Stimulated activated CD8-positive, alpha-beta memory T cell treated with anti-CD3 and anti-CD28 coated beads, Interleukin-2, amount 100 ng/mL, for 48 hours (primary cell): ENCODE measurements around the gene P2RX4.
A peak's percentile ranks its signal among the peaks of the same experiment; 100 is the strongest.
"Not testable (repeated sequence)": the region's sequence is repeated elsewhere in the genome, so short reads cannot be mapped to it uniquely, and the experiment has no call there.

Experiments used
- DNase-seq, 2 donors: peaks; one replicate each; pipeline ENCODE4 v3.0.0-alpha.2; 2020; ENCODE audit warnings: low read depth in 2 of 2

P2RX4 gene

DNA sequence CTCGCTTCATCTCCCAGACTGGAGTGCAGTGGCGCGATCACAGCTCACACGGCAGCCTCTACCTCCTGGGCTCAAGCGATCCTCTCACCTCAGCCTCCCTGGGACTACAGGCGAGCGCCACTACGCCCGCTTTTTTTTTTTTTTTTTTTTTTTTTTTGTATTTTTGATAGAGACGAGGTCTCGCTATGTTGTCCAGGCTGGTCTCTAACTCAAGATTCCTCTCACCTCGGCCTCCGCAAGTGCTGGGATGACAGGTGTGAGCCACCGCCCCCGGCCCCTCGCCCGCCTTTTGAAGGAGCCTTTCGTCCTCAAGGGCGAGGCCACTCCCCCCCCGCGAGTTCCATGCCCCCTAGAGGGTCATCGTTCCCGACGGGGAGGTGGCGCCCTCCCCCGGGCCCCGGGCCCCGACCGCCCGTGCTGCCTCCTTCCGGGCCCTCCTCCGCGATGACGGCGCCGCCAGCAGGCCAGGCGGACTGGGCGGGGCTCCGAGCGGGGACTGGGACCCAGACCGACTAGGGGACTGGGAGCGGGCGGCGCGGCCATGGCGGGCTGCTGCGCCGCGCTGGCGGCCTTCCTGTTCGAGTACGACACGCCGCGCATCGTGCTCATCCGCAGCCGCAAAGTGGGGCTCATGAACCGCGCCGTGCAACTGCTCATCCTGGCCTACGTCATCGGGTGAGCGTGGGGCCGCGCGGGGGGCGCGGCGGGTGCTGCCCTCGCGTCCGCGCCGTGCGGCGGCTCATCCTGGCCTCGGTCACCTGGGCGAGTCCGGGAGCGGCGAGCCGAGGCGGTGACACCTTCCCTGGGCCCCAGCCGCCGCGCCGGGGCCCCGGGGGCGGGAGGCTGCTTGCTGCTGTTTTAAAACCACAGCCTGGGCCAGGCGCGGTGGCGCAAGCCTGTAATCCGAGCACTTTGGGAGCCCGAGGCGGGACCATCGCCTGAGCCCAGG lies at the start of gene P2RX4:
Gene P2RX4 (plus strand): TSS at position 506 of the 949 bp plus-strand sequence. CDS start 36 bp downstream, at position 542.
- DNase-seq: peak; percentile 85 to 87

DNA sequence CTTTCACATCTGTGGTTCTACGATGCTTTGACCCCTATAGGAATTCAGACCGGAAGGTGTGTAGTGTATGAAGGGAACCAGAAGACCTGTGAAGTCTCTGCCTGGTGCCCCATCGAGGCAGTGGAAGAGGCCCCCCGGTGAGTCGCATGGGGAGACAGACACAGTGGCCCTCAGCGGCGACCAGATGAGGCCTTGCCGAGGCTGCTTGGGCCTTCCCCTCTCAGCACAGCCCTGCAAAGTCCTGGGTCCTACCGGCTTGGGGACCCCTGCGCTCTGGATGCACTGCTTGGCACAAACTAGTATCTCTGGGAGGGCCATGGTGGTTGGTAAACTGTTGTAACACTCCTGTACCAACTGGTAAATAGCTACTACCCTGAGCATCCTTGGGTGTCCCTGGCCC lies 47.5 kb upstream of the P2RX4 start:
- no peak for DNase-seq

DNA sequence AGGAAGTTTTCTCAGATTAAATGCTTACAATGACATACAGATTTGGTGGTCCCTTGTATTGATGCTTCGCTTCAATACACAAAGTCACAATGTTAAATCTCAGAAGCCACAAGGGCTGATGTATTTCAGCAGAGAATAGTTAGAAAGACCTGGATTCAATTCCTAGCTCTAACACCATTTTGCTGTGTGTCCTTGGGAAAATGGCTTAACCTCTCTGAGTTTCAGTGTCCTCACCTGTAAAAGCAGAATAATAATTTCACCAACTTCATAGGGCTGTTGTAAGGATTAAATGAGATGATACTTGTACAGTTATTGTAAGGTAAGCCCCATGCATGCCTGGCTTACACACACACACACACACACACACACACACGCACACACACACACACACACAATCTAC lies 46.9 kb upstream of the P2RX4 start:
- no peak for DNase-seq

DNA sequence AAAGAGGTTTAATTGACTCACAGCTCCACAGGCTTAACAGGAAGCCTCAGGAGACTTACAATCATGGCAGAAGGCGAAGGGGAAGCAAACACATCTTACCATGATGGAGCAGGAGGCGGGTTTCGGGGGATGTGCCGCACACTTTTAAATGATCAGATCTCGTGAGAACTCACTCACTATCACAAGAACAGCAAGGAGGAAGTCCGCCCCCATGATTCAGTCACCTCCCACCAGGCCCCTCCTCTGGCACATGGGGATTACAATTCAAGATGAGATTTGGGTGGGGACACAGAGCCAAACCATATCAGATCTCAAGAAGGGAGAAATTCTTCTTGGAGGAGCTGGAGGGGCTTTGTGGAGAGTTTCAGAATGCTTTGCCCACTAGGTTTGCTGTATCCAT lies 45.1 kb upstream of the P2RX4 start:
- DNase-seq: not testable (repeated sequence)

- no peak for DNase-seq
These were observed 44.6 kb upstream of the P2RX4 start for GRCh38 chr12:121165316-121165715.

GRCh38 chr12:121166356-121166755 lies 43.6 kb upstream of the P2RX4 start:
- DNase-seq: no peak

DNA sequence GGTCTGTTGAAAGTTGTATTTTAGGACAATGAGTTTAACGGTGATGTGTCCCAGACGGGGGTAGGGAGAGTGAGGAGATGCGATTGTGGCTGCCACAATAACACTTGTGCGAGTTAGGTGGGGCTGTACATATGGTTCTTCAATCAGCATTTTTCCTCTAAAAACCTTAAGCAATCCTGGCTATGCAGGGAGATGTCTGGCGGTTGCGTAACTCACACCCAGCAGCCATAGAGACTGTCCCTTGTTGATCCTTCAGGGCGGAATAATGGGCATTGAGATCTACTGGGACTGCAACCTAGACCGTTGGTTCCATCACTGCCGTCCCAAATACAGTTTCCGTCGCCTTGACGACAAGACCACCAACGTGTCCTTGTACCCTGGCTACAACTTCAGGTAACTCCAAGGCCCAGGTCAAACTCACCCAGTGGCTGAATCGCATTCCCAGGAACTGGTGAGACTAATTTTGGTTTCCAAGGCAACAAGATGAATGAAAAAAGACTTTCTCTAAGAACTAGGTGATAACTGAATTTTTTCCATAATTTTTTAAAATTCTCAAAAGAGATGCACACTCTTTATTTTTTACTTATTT lies 42.6 kb upstream of the P2RX4 start:
- no peak for DNase-seq

- DNase-seq: no peak
These were observed 42.0 kb upstream of the P2RX4 start for GRCh38 chr12:121167951-121168350.

DNA sequence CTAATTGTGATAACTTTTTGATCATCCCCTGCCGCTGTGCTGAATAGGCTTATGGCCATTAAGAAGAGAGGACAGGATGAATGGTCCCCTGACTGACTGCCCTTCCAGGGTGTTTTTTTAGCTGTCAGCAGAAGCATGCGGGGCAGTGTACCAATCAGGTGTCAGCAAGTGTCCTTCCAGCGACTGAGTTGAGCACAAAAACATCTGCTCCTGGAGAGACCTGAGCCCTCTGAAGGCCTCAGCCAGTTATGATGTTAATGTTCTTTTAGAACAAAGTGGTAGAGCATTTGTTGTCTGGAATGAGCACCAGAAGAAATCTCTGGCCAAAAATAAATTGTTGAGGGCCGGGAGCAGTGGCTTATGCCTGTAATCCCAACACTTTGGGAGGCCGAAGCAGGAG lies 39.8 kb upstream of the P2RX4 start:
- DNase-seq: no peak

GRCh38 chr12:121170611-121171260 lies 39.2 kb upstream of the P2RX4 start:
- no peak for DNase-seq

GRCh38 chr12:121172145-121172544 lies 37.8 kb upstream of the P2RX4 start:
- DNase-seq: no peak

DNA sequence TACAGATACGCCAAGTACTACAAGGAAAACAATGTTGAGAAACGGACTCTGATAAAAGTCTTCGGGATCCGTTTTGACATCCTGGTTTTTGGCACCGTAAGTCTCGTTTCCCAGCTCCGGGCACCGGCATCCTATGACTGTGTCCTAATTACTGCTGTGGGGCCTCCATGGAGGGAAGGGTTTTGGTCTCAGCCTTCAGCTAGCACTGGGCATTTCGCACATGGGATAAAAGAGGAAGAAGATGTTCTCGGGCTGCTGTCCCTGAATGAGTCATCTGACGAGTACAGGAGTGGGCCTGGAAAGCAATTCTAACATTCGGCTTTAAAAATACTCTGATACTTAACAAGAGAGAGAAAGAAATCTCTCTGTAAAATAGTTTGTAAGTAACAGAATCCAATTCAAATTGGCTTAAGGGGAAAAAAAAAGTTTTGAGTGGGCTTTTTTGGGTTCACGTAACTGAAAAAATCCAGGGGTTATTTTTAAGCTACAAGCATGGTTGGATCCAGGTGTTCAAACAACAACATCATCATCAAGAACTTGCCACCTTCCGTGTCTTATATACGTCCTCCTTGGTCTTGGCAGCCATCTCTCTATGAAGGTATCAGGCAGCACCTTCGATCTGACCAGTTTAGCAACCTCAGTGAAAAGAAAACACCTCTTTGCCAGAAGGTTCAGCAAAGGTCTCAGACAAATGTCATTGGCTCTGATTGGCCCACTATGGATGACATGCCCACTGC lies 34.4 kb upstream of the P2RX4 start:
- DNase-seq: no peak

DNA sequence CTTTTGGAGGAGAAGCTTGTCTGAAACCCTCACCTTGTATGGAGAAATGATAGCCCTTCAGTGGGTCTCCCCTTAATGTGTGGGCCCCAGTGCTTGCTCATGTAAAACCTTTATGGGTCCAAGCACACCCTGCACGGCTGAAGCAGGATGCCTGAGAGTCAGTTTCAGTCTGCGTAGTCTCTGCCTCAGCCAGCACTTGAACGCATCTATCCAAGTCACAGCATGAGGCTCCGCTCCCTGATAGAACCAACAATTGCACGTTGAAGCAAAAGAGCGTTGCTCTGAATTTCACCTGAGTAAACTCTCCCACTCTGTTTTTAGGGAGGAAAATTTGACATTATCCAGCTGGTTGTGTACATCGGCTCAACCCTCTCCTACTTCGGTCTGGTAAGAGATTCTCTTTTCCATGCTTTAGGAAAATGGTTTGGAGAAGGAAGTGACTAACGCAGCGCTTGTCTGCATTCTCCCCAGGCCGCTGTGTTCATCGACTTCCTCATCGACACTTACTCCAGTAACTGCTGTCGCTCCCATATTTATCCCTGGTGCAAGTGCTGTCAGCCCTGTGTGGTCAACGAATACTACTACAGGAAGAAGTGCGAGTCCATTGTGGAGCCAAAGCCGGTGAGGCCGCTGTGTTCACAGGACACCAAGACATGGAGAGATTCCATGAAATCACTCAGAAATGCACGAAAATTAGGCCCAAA lies 33.0 kb upstream of the P2RX4 start:
- no peak for DNase-seq

DNA sequence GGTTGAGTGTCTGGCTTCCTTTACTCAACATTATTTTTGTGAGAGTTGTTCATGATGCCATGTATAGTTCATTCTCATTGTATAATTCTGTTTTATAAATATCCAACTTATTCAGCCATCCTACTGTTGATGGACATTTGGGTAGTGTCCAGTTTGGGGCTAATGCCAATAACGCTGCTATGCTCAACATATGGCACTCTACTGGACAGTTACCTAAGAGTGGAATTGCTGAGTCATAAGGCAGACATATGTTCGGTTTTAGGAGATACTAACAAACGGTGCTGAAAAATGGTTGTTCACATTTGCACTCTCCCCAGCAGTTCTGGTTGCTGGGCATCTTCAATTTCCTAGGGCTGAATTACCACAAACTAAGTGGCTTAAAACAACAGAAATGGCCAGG lies 28.7 kb upstream of the P2RX4 start:
- no peak for DNase-seq

- no peak for DNase-seq
These were observed 27.6 kb upstream of the P2RX4 start for GRCh38 chr12:121182222-121182893.

DNA sequence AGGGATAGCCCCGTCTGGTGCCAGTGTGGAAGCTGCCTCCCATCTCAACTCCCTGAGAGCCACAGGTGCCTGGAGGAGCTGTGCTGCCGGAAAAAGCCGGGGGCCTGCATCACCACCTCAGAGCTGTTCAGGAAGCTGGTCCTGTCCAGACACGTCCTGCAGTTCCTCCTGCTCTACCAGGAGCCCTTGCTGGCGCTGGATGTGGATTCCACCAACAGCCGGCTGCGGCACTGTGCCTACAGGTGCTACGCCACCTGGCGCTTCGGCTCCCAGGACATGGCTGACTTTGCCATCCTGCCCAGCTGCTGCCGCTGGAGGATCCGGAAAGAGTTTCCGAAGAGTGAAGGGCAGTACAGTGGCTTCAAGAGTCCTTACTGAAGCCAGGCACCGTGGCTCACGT lies 25.5 kb upstream of the P2RX4 start:
- DNase-seq: no peak

DNA sequence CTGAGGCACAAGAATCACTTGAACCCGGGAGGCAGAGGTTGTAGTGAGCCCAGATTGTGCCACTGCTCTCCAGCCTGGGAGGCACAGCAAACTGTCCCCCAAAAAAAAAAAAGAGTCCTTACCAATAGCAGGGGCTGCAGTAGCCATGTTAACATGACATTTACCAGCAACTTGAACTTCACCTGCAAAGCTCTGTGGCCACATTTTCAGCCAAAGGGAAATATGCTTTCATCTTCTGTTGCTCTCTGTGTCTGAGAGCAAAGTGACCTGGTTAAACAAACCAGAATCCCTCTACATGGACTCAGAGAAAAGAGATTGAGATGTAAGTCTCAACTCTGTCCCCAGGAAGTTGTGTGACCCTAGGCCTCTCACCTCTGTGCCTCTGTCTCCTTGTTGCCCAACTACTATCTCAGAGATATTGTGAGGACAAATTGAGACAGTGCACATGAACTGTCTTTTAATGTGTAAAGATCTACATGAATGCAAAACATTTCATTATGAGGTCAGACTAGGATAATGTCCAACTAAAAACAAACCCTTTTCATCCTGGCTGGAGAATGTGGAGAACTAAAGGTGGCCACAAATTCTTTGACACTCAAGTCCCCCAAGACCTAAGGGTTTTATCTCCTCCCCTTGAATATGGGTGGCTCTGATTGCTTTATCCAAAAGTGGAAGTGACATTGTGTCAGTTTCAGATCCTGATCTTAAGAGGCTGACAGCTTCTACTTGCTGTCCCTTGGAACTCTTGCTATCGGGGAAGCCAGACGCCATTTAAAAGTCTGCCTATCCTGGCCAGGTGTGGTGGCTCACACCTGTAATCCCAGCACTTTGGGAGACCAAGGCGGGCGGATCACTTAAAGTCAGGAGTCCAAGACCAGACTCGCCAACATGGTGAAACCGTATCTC lies 24.7 kb upstream of the P2RX4 start:
- DNase-seq: no peak

- DNase-seq: no peak
These were observed 23.1 kb upstream of the P2RX4 start for GRCh38 chr12:121186826-121187225.

DNA sequence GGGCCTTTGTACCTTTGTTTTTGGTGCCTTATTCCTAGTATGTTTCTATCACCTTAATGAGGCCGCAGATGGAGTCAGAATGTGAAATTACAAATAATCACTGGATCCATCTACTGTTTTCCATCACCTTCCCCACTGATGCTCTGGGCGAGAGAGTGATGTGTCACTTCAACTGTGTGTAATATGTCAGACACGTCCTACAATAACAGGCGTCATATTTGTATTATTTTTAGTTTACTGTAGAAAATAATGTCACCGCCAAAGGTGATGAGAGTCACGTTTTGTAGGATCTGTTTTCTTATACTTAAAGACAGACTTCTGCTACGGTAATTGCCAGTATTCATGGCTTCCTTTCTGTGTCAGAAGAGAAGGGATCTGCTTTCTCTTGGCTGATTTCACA lies 22.4 kb upstream of the P2RX4 start:
- no peak for DNase-seq

DNA sequence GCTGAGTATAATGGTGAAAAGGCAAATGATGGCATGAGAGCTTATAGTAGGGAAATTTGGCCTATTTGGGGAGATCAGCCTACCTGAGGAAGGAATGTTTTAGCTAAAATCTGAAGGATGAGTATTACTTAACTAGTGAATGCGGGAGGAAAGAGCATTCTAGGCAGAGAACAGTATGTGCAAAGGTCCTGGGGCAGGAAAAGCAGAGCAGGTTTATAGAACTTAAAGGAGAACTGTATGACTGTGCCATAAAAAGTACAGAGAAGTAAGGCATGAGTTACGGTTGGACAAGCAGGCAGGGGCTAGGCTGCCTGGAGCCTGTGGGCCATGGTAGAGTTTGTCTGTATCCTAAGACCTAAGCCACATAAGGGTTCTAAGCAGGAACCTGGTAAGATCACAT lies 21.7 kb upstream of the P2RX4 start:
- DNase-seq: no peak
